ENCODE measurements around the gene DEF6. TPM values are rescaled to one million over a fixed set of nuclear protein-coding genes. Genes with fewer than 3 reads are reported as not detected.

The DEF6 gene
- total RNA-seq, 1 donor from 2014 or later, result 5.2 TPM

DNA sequence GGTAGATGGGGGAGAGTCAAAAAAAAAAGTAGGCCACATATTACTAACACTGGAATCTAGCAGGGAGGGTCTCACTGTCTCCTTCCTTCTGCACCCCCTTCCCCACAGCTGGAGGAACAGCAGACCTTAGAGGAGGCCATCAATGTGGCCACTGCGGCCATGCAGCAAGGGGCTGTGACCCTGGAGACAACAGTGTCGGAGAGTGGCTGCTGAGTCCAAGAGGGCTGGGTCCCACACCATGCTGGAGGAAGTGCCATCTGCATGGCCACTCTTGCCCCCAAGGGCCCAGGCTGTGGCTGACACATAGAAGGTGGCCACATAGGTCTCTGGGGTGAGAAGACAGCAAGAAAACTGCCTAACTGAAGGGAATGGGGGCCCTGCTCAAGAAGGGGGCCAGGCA is 2.6 kb upstream of the DEF6 start:
- H3K9ac ChIP-seq (ENCODE audit: low read depth in 1 of 3, low read length in 3 of 3), result peak overlapping the region in 1 of 3 donors; percentile 33
- peaks cover 51 to 55% (median 53%) of the 10 kb centered on the region in 3 donors for H3K36me3 ChIP-seq (ENCODE audit: control insufficient read depth in 3 of 3, insufficient read depth in 3 of 3, low read length in 3 of 3)
- no peak overlapping the region for H3K27ac ChIP-seq (ENCODE audit: low read depth, low read length)
- H3K9me3 ChIP-seq (ENCODE audit: control insufficient read depth in 3 of 3, low read length in 3 of 3), result no peaks in the 10 kb centered on the region
- H3K27me3 ChIP-seq (ENCODE audit: control insufficient read depth in 3 of 3, insufficient read depth in 3 of 3, low read length in 3 of 3), result no peaks in the 10 kb centered on the region
- no peak overlapping the region for H3K4me3 ChIP-seq (ENCODE audit: low read length in 3 of 3)
- H3K4me1 ChIP-seq (ENCODE audit: control insufficient read depth in 3 of 3, insufficient read depth in 3 of 3, low read length in 3 of 3), result peaks cover 22 to 30% (median 24%) of the 10 kb centered on the region in 3 donors

DNA sequence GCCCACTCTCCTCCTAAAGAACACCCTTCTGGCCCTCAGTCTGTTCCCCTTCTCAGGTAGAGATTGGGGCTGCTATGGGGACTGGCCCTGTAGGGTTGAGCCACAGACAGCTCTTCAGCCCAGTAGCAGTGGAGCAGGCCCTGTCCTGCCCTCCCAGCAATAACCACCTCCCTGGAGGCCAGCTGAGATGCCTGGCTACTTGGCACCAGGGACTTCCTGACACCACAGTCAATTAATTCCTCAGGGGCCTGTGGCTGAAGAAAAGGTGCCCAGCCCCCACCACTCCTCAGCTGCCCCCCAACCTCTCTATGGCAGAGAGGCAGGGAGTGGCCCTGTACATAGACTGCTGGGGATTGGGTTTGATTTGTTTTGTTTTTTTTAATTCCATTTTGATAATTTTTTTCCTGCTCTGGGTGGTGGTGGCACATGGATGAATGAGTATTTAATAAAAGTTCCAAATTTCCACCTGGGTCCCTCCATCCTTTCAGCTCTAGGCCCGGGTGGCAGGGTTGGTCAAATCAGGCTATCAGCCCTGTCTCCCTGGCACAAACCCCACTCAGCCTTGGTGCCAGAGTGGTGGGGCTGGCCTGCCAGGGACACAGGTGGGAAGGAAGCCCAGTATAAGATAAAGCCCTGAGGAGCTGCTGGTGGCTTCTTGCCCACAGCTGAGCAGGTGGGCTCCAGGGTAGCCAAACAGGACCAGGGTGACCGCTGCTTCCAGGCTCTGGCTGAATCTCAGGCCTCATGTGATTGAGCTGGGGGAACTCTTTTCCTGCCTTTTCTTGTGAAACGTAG is 1.9 kb upstream of the DEF6 start:
- Histone ChIP-seq H3K27me3 (ENCODE audit: control insufficient read depth in 3 of 3, insufficient read depth in 3 of 3, low read length in 3 of 3) (no peaks in the 10 kb centered on the region), H3K4me1 (ENCODE audit: control insufficient read depth in 3 of 3, insufficient read depth in 3 of 3, low read length in 3 of 3) (peaks cover 24 to 30% (median 24%) of the 10 kb centered on the region in 3 donors), H3K9me3 (ENCODE audit: control insufficient read depth in 3 of 3, low read length in 3 of 3) (no peaks in the 10 kb centered on the region), H3K36me3 (ENCODE audit: control insufficient read depth in 3 of 3, insufficient read depth in 3 of 3, low read length in 3 of 3) (peaks cover 44 to 48% (median 46%) of the 10 kb centered on the region in 3 donors), H3K9ac (ENCODE audit: low read depth in 1 of 3, low read length in 3 of 3) (peak overlapping the region in 2 of 3 donors; percentile 5 to 40), H3K4me3 (ENCODE audit: low read length in 3 of 3) (no peak overlapping the region), H3K27ac (ENCODE audit: low read depth, low read length) (no peak overlapping the region)

DNA sequence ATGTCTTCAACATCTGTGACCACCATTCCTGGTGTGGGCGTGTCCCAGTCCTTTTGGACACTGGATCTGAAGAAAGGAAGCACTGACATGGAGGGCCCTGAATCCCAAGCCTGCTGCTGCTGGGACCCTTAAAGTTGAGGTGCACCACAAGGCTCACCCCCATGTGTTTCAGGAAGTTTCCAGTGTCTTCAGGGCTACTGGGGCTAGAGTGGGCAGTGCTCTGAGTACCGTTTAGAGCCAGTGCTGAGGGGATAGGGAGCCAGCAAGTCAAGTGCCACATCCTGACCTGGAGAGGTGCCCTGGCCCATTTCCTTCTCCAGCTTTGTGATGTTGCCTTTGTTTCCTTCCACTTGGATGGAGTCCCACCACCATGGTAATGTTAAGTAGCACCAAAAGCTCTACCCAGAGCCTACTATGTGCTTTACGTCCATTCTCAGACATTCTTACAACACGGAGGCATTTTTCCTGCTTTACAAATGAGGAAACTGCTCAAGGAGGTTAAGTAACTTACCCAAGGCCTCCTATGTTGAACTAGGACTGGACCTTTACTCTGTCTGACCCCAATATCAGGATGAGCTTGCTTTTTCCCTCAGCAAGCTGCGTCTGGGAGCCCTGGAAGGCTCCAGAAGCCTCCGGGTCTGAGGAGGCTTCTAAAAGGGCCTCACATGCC is 552 bp upstream of the DEF6 start:
- H3K4me3 ChIP-seq (ENCODE audit: low read length in 3 of 3), result peak overlapping the region in 2 of 3 donors; percentile 23 to 35
- H3K4me1 ChIP-seq (ENCODE audit: control insufficient read depth in 3 of 3, insufficient read depth in 3 of 3, low read length in 3 of 3), result peaks cover 24 to 30% (median 24%) of the 10 kb centered on the region in 3 donors
- H3K9ac ChIP-seq (ENCODE audit: low read depth in 1 of 3, low read length in 3 of 3), result peak overlapping the region in 2 of 3 donors; percentile 34 to 65
- H3K9me3 ChIP-seq (ENCODE audit: control insufficient read depth in 3 of 3, low read length in 3 of 3), result no peaks in the 10 kb centered on the region
- no peaks in the 10 kb centered on the region for H3K27me3 ChIP-seq (ENCODE audit: control insufficient read depth in 3 of 3, insufficient read depth in 3 of 3, low read length in 3 of 3)
- H3K36me3 ChIP-seq (ENCODE audit: control insufficient read depth in 3 of 3, insufficient read depth in 3 of 3, low read length in 3 of 3), result peaks cover 31 to 35% (median 33%) of the 10 kb centered on the region in 3 donors
- no peak overlapping the region for H3K27ac ChIP-seq (ENCODE audit: low read depth, low read length)

DNA sequence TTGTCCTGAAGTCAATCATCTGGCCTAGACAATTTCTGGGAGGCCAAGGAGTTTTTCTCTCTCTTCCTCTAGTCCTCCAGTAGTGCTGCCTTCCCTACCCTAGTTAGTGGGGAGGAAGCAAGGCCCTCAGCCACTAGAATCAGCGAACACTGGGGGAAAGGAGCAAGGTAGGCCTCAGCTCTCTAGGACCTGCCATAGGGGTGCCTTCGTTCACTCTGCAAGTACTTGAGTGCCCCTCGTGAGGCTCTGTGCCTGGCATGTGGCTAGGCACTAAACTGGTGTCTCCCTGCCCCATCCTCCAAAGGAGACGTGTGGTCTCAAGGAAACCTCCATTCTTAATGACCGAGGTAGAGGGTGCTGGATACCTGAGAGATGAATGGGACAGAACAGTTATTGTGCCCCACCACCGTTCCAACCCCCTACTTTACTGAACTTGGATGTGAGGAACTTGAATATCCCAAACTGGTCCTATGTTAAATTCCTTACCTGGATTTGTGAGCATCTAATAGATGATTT is 1.1 kb downstream of the DEF6 start:
- H3K9me3 ChIP-seq (ENCODE audit: control insufficient read depth in 3 of 3, low read length in 3 of 3), result no peaks in the 10 kb centered on the region
- H3K27me3 ChIP-seq (ENCODE audit: control insufficient read depth in 3 of 3, insufficient read depth in 3 of 3, low read length in 3 of 3), result no peaks in the 10 kb centered on the region
- no peak overlapping the region for H3K4me3 ChIP-seq (ENCODE audit: low read length in 3 of 3)
- H3K4me1 ChIP-seq (ENCODE audit: control insufficient read depth in 3 of 3, insufficient read depth in 3 of 3, low read length in 3 of 3), result peaks cover 27 to 40% (median 32%) of the 10 kb centered on the region in 3 donors
- peaks cover 17 to 22% (median 19%) of the 10 kb centered on the region in 3 donors for H3K36me3 ChIP-seq (ENCODE audit: control insufficient read depth in 3 of 3, insufficient read depth in 3 of 3, low read length in 3 of 3)
- no peak overlapping the region for H3K27ac ChIP-seq (ENCODE audit: low read depth, low read length)
- H3K9ac ChIP-seq (ENCODE audit: low read depth in 1 of 3, low read length in 3 of 3), result no peak overlapping the region

DNA sequence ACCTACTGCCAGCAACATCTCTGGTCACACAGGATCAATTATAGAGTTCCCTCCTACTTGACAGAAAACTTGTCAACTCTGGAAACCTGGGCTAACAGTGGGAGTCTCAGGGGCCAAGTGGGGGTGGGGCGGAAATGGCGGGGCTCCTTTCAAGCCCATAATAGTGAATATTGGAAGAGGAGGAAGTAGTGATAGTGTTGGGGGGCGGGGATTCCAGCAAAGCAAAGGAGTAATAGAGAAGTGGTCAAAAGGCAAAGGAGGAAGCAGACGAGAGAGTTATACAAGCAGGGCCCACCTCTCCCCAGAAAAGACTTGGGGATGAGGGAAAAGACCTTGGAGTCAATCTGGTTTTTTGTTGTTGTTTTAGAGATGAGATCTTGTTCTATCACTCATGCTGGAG is 2.1 kb downstream of the DEF6 start:
- peaks cover 27 to 40% (median 32%) of the 10 kb centered on the region in 3 donors for H3K4me1 ChIP-seq (ENCODE audit: control insufficient read depth in 3 of 3, insufficient read depth in 3 of 3, low read length in 3 of 3)
- H3K27ac ChIP-seq (ENCODE audit: low read depth, low read length), result no peak overlapping the region
- H3K36me3 ChIP-seq (ENCODE audit: control insufficient read depth in 3 of 3, insufficient read depth in 3 of 3, low read length in 3 of 3), result peaks cover 9 to 16% (median 14%) of the 10 kb centered on the region in 3 donors
- H3K9me3 ChIP-seq (ENCODE audit: control insufficient read depth in 3 of 3, low read length in 3 of 3), result no peaks in the 10 kb centered on the region
- no peaks in the 10 kb centered on the region for H3K27me3 ChIP-seq (ENCODE audit: control insufficient read depth in 3 of 3, insufficient read depth in 3 of 3, low read length in 3 of 3)
- H3K9ac ChIP-seq (ENCODE audit: low read depth in 1 of 3, low read length in 3 of 3), result no peak overlapping the region
- no peak overlapping the region for H3K4me3 ChIP-seq (ENCODE audit: low read length in 3 of 3)

DNA sequence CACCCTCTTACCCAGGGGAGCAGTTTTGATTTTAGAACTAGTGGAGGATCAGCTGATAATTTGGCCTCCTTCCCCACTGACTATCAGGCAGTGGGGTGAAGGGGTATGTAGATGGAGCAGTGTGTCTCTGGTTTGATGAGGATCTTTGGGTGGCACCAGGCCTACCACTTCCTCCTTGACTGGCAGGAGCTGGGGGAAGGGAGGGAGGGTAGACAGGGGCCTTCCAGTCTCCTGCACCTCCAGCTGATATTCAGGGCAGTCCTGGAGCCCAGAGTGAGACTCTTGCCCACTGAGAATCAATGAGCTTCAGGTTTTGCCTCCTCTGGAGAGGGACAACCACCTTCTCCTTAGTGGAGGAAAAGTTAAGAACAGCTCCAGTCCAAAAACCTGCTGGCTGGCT is 3.2 kb downstream of the DEF6 start:
- no peak overlapping the region for H3K9ac ChIP-seq (ENCODE audit: low read depth in 1 of 3, low read length in 3 of 3)
- peaks cover 26 to 32% (median 27%) of the 10 kb centered on the region in 3 donors for H3K4me1 ChIP-seq (ENCODE audit: control insufficient read depth in 3 of 3, insufficient read depth in 3 of 3, low read length in 3 of 3)
- H3K27ac ChIP-seq (ENCODE audit: low read depth, low read length), result no peak overlapping the region

DNA sequence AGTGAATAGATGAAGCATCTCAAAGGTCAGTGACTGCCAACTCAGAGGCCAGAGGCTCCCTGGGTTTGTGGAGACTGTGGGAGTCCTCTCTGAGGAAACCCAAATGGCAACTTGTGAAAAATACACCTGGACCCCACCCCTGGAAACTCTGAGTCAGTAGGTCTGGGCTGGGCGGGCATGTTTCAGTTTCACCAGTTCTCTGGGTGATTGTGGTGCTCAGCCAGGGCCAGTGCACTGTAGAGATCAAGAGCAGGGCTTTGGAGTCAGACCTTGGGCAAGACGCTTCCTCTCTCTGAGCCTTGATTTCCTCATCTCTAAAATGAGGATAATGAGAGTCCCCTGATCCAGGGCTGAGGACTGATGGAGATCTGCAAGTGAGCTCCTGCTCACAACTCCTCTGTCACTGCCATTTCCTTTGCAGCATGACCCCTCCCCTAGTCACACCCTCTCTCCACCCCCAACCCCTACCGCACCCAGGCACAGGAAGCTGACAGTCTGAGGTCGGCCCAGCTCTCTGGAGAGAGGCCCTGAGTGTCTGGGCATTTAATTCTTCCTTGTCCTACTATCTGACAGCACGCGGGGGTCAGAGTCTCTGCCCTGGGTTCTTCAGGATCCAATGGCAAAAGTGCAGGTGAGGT is 5.1 kb downstream of the DEF6 start:
- Histone ChIP-seq H3K4me1 (ENCODE audit: control insufficient read depth in 3 of 3, insufficient read depth in 3 of 3, low read length in 3 of 3) (peaks cover 7 to 14% (median 13%) of the 10 kb centered on the region in 3 donors), H3K27ac (ENCODE audit: low read depth, low read length) (no peak overlapping the region), H3K9ac (ENCODE audit: low read depth in 1 of 3, low read length in 3 of 3) (peak overlapping the region in 1 of 3 donors; percentile 40), H3K36me3 (ENCODE audit: control insufficient read depth in 3 of 3, insufficient read depth in 3 of 3, low read length in 3 of 3) (peaks cover 0 to 2% (median 0%) of the 10 kb centered on the region in 3 donors), H3K9me3 (ENCODE audit: control insufficient read depth in 3 of 3, low read length in 3 of 3) (no peaks in the 10 kb centered on the region), H3K4me3 (ENCODE audit: low read length in 3 of 3) (no peak overlapping the region), H3K27me3 (ENCODE audit: control insufficient read depth in 3 of 3, insufficient read depth in 3 of 3, low read length in 3 of 3) (no peaks in the 10 kb centered on the region)

More for the DNA sequence above, 3.2 kb downstream of the DEF6 start:
- Histone ChIP-seq H3K27me3 (ENCODE audit: control insufficient read depth in 3 of 3, insufficient read depth in 3 of 3, low read length in 3 of 3) (no peaks in the 10 kb centered on the region), H3K36me3 (ENCODE audit: control insufficient read depth in 3 of 3, insufficient read depth in 3 of 3, low read length in 3 of 3) (peaks cover 0 to 5% (median 4%) of the 10 kb centered on the region in 3 donors), H3K4me3 (ENCODE audit: low read length in 3 of 3) (no peak overlapping the region), H3K9me3 (ENCODE audit: control insufficient read depth in 3 of 3, low read length in 3 of 3) (no peaks in the 10 kb centered on the region)

DNA sequence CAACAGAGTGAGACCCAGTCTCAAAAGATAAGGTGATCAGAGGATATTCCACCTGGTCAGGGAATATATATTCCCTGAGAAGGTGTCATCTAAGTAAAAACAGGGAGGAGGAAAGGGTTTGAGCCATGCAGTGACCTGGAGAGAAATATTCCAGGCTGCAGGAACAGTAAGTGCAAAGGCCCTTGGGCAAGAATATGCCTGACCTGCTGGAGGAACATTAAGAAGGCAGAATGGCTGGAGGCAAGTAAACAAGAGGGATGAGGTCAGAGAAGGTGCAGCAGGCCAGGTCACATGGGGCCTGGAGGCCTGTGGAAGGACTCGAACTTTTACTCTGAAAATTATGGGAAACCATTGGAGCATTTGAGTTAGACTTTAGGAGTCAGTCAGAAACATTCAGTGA is 6.7 kb downstream of the DEF6 start:
- Histone ChIP-seq H3K4me1 (ENCODE audit: control insufficient read depth in 3 of 3, insufficient read depth in 3 of 3, low read length in 3 of 3) (peaks cover 3 to 10% (median 10%) of the 10 kb centered on the region in 3 donors), H3K36me3 (ENCODE audit: control insufficient read depth in 3 of 3, insufficient read depth in 3 of 3, low read length in 3 of 3) (no peaks in the 10 kb centered on the region), H3K27me3 (ENCODE audit: control insufficient read depth in 3 of 3, insufficient read depth in 3 of 3, low read length in 3 of 3) (no peaks in the 10 kb centered on the region), H3K4me3 (ENCODE audit: low read length in 3 of 3) (no peak overlapping the region), H3K9me3 (ENCODE audit: control insufficient read depth in 3 of 3, low read length in 3 of 3) (no peaks in the 10 kb centered on the region), H3K9ac (ENCODE audit: low read depth in 1 of 3, low read length in 3 of 3) (no peak overlapping the region), H3K27ac (ENCODE audit: low read depth, low read length) (no peak overlapping the region)

DNA sequence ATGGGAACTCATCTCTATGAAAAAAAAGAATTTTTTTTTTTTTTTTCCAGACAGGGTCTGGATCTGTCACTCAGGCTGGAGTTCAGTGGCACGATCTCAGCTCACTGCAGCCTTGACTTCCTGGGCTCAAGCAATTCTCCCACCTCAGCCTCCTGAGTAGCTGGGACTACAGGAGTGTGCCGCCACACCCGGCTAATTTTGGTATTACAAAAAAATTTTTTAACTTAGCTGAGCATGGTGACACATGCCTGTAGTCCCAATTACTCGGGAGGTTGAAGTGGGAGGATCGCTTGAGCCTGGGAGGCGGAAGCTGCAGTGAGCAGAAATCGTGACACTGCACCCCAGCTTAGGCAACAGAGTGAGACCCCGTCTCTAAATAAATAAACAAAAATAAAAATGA is 7.5 kb downstream of the DEF6 start:
- H3K36me3 ChIP-seq (ENCODE audit: control insufficient read depth in 3 of 3, insufficient read depth in 3 of 3, low read length in 3 of 3), result no peaks in the 10 kb centered on the region
- no peak overlapping the region for H3K9ac ChIP-seq (ENCODE audit: low read depth in 1 of 3, low read length in 3 of 3)
- no peak overlapping the region for H3K4me3 ChIP-seq (ENCODE audit: low read length in 3 of 3)
- H3K9me3 ChIP-seq (ENCODE audit: control insufficient read depth in 3 of 3, low read length in 3 of 3), result no peaks in the 10 kb centered on the region
- no peak overlapping the region for H3K27ac ChIP-seq (ENCODE audit: low read depth, low read length)
- H3K4me1 ChIP-seq (ENCODE audit: control insufficient read depth in 3 of 3, insufficient read depth in 3 of 3, low read length in 3 of 3), result peaks cover 3 to 10% (median 10%) of the 10 kb centered on the region in 3 donors
- H3K27me3 ChIP-seq (ENCODE audit: control insufficient read depth in 3 of 3, insufficient read depth in 3 of 3, low read length in 3 of 3), result no peaks in the 10 kb centered on the region
